Urothelium cell line (cell line): ENCODE measurements around the gene TMPRSS5.
"Not testable (repeated sequence)": the region's sequence is repeated elsewhere in the genome, so short reads cannot be mapped to it uniquely, and the experiment has no call there.

Source experiments
- DNase-seq: peaks from one replicate; pipeline ENCODE4 v3.0.0; 2011; ENCODE audit warnings: low spot score, mixed read lengths
- FAIRE-seq: peaks from 2 replicates; lab custom pipeline; 2011; peaks lifted over from hg19 to GRCh38; lab: Jason Lieb, UNC

The TMPRSS5 gene

DNA sequence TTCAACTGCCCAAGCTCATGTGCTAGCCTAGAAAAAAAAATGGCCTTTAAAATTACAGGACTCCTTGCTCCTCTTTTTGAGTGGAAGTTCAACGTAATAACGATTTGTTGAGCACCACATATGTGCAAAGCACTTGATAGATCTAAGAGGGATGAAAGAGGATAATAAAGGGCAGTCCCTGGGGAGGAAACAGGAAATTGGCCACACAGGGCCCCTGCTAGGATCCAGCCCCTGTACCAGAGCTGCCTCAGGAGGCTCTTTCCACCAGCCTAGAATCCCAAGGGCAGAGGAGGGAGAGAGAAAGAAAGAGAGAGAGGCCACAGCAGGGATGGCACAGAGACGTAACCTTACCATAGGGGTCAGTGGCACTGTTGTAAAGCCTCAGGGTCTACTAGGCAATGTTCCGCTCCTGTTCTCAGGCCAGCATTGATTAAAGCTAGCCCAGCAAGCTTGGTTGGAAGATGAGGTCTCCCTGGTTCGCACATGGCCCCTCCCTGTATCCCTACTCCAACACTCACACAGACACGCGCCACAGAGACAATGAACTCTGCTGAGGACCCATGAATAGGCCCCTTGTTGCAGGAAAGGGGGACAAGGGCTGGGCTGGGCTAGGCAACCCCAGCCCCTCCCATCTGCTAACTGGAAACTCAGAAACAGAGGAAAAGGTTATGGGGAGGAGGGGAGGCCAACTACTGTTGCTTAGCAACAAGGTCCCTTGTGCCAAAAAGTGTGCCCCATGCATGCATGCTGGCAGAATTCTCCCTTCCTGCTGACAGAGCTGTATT is at the start of gene TMPRSS5:
Gene TMPRSS5, minus strand, starts transcription at position 438 of the 785 bp plus-strand sequence. Its CDS starts 84 bp downstream, at position 354.
- no peak for FAIRE-seq
- DNase-seq, result no peak

DNA sequence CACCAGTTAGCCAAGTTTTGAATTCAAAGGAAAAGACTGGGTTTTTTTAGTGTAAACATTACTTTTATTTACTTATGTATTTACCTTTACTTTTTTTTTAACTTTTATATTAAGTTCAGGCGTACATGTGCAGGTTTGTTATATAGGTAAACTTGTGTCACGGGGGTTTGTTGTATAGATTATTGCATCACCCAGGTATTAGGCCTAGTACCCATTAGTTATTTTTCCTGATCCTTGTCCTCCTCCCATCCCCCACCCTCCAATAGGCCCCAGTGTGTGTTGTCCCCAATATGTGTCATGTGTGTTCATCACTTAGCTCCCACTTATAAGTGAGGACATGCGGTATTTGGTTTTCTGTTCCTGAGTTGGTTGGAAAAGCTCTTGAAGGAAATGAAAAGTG is 46.8 kb upstream of the TMPRSS5 start:
- no peak for DNase-seq
- no peak for FAIRE-seq

DNA sequence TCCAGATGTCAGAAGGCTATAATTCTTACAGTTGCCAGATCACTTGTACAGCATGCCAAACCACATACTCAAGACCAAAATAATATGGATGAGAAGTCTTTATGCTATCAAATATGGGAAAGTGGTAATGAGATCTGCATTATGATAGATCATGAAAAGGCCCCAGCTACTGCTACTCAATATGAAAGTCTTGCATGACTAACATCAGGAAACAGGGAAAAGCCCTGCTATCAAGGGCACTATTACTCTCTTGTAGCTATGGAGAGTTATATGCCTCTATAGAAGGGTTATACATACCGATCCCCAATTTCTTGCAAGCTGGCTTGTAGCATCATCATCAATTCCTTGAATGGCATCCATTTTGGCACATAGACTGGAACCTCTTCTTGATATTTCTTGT is 30.2 kb upstream of the TMPRSS5 start:
- DNase-seq (no peak), FAIRE-seq (no peak)

DNA sequence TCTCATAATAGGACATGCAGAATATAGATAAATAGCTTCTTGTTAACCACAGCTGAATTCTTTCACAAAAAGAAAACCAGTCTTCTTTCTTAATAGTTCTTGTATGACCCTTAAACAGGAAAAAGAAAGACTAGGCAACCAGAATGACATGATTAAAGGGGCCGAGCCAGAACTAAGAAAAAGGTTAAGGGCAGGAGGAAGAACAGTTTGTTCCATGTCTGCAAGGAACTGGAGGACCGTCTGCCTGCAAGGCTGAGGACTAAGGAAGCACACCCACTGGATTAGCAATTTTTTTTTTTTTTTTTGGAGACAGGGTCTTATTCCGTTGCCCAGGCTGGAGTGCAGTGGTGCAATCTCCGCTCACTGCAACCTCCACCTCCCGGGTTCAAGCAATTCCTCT is 26.0 kb upstream of the TMPRSS5 start:
- DNase-seq (no peak), FAIRE-seq (no peak)

DNA sequence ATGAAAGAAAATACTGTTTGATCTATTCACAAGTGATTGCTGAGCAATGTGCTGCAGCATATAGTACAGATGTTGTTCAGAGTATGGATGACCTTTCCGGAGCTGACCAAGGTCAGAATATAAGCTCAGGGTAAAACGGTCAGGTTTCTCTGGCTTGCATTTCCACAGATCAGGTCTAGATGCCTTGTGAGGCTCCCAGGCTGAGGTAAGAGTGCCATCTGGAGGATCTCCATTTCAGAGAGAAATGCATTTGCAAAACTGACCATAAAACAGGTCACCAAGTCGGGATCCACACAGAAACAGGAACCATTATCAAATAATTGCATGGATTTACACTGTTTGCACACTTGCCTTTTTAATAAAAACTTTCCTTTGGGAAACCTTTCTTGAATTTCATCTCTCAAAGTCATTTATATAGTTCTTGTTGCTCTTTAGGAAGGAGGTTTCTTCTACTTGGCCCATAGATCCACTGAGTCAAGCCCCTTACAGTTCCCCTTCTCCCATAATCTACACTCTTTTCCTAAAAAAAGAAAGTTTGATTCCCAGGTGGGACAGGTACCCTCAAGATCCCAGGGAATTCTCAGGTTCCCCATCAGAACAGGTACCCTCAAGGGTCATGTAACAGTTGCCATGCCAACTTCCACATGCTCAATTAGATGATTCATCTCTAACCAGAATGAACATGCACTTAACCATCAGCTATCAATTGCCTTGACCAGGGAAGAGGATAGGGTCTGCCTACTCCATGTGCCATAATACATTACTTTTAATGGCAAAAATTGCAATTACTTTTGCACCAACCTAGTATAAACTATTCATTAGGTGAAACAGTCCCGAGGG is 25.0 kb upstream of the TMPRSS5 start:
- FAIRE-seq (peak; percentile 70), DNase-seq (peak; percentile 48)

DNA sequence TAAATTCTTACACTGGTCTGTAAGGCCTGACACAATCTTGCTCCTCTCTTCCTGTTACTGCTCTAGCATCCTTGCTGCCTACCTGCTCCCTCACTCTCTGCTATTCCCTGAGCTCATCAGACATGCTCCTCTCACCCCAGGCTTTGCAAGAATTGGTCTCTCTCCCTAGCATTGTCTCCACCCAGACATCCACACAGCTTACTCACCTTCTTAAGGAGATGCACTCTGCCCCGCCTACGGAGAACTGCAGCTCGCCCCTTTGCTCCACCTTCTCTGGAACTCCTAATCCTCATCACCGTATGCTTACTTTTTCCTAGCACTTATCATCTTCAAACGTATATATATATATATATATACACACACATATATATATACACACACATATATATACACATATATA is 23.3 kb upstream of the TMPRSS5 start:
- DNase-seq, result no peak
- FAIRE-seq, result peak; percentile 70

DNA sequence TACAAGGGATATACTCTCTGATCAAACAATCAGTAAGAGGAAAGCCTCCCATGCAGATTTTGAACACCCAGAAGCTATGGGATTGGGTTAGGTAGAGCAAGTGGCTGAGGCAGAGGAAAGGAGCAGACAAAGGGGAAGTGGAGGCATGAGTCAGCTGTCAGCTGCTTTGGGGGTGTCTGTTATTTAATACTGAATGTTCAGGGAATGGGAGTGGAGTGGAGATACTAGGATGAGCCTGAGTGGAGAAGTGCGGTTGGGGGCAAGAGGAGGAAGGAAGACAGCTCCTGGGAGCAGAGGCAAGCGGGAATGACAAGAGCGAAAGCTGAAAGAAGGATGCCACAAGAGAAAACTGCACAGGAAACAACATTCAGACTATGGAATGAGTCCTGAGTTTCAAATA is 22.7 kb upstream of the TMPRSS5 start:
- FAIRE-seq (no peak), DNase-seq (no peak)

DNA sequence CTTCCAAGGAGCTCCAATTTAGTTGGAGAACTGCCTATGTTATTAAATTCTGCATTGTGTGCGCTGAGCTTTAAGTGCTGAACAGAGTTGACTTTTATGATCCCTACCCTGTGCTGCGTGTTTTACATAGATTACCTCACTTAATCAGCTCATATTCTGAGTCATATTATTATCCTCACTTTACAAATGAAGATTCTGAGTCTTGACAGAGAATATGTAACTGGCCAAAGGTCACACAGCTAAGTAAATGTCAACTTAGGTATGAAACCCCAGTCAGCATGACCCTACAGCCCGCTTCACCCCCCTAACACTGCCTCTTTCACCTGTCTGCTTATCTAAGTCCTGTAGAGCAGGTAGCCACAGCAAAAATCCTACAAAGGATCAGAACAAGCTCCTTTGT is 19.8 kb upstream of the TMPRSS5 start:
- DNase-seq, result no peak
- no peak for FAIRE-seq

DNA sequence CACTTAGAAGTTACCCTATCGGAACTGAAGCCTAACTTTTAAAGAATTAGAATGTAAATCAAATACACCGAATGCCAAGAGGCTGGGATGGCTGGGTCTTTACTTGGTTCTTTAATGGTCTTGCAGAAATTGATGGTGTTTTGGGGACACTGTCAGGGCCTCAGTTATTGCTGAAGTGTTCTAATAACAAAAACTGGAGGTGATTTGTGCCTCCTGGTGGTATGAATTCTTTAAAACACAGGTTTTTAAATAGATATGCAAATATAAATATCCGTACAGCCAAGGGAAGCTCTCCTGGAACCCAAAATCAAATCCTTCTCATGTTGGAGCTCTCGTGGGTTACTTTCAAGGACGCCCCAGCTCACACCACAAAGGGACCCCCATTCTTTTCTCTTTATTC is 19.3 kb upstream of the TMPRSS5 start:
- FAIRE-seq (no peak), DNase-seq (no peak)

DNA sequence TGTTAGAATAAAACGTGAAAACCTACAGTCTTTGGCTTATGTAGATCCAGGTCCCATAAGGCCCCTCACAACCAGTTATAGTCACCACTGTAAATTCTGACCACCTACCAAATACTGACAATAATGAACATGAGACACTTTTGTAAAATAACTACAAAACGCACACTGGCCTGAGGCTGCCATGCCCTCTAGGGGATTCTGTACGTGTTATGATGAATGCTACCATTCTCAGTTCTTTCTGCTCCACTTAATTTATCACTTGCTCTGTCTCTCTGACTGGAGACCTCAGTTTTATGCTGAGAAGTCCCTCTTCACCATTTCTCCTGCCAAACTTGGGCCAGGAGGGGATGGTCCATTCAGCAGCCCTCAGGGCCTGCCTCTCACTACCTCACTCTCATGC is 18.7 kb upstream of the TMPRSS5 start:
- DNase-seq (no peak), FAIRE-seq (no peak)

DNA sequence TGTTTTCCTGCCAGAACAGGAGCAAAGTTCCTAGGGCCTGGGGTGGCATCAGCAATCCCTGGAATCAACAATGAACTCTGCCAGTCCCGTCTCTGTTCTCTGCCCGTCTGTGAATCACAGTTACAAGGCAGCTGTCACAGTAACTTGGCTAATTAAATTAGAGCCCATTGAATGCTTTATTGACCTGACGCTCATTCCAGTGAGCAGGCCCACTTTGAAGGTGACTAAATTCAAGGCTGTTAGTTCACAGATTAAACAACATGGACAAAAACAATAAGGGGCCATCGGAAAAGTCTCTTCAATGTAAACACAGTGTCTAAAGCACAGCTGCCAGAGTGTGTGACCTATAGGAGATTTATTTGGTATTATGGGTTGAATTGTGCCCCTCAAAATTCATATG is 17.7 kb upstream of the TMPRSS5 start:
- DNase-seq (no peak), FAIRE-seq (no peak)

DNA sequence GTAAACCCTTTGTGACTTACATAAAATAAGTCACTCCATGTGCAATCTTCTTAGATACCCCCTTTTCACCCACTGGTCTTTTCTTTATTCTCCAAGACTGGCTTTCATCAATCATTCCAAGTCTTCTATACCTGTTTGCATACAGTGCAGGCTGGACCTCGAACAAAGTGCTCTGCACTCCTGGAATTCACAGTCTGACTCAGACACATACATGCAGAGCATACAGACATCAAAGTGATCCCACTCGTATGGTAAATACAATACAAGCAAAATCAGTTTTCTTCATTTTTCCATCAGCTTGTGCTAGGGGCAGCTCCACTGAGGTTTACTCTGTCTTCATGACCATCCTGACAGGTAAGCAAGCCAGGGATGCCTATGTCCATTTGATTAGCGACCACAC is 16.8 kb upstream of the TMPRSS5 start:
- no peak for DNase-seq
- peak; percentile 46 for FAIRE-seq

DNA sequence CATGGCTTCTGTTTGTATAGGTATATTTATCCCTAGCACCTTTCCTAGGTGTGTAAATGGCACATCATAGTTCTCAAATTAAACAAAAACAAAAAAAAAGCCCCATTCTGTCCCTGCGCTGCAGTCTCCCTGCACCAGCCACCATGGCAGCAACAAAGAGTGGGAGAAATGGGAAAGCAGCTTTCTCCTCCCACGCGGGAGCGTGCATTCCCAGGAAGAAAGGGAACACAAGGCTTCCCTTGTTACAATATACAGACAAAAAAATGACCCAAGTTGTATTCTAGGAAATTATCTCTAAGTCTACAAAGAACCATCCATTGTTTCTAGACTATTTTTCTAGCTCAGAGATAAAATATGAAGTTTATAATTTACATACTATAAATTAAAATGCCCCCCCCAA is 16.1 kb upstream of the TMPRSS5 start:
- DNase-seq (no peak), FAIRE-seq (no peak)

DNA sequence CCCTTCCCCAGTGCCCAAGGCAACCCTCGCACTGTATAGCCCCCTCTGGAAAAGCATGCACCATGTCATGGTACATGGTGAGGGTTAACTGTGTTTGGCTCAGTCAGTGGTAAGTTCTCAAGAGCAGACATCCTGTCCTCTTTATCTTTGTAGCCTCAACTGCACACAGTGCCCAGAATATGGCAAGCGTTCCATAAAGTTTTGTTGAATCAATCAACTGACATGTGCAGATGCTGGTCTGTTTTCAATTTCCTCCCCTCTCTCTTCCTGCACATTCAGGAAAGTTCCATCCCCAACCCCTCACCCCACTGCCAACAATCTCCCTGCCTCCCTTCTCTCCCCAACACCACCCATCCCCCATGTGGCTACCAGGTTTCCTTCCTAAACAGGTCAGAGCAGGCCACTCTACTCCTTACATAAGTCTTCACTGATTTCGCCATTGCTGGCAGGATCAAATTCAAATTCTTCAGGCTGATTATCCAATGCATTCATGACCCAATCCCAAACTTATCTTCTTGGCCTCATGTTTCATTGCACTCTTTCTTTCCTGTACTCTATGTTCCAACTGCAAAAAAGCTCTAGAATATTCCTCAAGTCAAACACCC is 15.5 kb upstream of the TMPRSS5 start:
- FAIRE-seq (peak; percentile 5), DNase-seq (no peak)

DNA sequence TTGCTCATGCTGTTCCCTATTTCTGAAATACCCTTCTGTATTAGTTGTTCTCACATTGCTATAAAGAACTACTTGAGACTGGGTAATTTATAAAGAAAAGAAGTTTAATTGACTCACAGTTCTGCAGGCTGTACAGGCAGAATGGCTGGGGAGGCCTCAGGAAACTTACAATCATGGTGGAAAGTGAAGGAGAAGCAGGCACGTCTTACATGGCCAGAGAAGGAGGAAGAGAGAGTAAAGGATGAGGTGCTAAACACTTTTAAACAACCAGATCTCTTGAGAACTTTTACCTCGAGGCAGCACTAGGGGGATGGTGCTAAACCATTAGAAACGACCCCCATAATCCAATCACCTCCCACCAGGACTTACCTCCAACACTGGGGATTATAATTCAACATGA is 14.4 kb upstream of the TMPRSS5 start:
- DNase-seq, FAIRE-seq: not testable (repeated sequence)

DNA sequence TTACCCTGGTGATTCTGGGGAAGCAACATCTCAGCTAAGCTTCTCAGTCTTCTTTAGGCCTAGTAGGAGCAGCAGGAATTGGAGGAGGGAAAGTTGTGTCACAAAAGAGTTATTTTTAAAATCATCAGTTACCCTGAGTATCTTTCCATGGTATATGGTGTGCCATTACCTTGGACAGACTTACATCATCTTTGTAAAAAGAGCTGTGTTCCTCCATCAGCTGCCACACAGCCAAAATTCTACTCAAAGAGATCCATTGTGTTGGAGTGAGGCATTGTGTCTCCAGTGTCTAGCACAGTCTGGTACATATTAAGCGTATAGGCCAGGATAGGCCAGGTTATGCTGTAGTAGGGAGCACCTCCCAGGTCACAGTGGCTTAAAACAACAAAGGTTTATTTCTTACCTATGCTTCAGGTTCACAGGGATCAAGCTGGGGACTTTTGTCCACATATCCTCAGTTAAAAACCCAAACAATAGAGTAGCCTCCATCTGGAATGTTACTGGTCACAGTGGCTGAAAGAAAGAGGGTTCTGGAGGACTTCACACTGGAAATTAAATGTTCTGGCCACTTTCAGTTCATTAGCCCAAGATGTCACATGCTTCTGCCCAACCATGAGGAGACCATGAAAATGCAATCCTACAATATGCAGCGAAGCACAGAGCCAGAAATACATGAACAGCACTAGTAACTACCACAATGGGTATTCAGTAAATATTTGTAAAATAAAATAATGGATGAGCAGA is 9.9 kb upstream of the TMPRSS5 start:
- FAIRE-seq (peak; percentile 50), DNase-seq (no peak)

DNA sequence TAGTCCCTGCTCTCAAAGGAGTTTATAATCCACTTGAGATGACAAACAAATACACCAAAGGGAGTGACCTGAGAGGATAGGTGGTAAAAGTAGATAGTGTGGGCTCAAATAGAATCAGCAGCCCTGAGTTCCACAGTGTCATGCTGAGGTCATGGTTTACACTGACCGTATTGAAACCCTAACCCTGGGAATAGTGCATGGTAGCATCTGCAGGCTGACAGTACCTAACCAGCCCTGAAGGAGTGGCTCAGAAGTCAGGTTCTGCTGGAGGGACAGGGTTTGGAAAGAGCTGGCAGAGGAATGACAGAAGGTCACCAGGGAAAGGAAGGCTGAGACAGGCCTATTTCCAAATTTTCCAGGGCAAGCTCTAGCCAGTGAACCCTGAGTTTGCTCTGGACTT is 9.2 kb upstream of the TMPRSS5 start:
- FAIRE-seq (no peak), DNase-seq (no peak)

DNA sequence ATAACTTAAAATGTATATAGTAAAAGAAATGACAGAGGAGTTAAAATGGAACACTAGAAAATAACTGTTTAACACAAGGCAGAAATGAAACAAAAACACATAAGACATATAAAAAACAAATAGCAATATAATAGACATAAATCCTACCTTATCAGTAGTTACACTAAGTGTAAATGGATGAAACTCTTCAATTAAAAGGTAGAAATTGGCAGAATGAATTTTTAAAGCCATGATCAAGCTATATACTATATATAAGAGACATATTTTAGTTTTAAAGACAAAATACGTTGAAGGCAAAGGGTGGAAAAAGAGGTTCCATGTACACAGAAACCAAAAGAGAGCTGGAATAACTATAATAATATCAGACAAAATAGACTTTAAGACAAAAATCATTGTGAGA is 4.9 kb upstream of the TMPRSS5 start:
- DNase-seq, result no peak
- no peak for FAIRE-seq

DNA sequence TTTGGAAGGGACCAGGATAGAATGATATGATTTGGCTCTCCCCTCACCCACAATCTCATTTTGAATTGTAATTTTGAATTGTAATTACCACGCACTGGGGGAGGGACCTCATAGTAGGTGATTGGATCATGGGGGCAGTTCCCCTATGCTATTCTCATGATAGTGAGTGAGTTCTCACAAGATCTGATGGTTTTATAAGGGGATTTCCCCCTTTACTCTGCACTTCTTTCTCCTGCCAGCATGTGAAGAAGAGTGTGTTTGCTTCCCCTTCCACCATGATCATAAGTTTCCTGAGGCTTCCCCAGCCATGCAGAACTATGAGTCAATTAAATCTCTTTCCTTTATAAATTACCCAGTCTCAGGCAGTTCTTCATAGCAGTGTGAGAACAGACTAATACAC is 2.6 kb downstream of the TMPRSS5 start:
- FAIRE-seq, DNase-seq: not testable (repeated sequence)

DNA sequence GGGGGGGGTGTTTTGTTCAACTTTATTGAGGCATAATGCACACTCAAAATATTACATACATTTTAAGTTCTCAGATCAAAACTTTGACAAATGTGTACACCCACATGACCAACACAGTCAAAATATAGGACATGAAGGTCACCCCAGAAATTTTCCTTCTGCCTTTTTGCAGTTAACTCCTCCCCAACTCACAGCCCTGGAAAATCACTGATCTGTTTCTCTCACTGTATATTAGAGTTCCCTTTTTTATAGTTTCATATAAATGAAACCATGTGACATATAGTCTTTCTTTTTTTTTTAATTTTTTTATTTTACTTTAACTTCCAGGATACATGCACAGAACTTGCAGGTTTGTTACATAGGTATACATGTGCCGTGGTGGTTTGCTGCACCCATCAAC is 4.6 kb downstream of the TMPRSS5 start:
- no peak for DNase-seq
- no peak for FAIRE-seq

DNA sequence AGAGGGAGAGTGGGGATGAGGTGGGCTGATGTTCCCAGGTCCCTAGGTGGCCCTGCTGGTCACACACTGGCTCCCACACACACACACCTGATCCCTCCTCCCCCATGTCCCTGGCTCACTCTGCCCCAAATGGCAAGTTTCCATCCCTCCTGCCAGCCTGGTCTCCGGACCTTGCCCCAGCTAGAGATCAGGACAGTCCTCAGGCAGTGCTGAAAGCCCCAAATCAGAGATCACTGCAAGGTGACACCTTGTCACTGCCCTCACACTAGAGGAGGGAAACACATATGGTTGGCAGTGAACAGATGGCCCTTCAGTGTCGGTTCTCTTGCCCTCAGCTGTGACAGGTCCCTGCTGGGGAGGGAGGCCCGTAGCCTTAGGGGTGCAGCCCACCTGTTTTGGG is 7.6 kb downstream of the TMPRSS5 start:
- DNase-seq (no peak), FAIRE-seq (no peak)
